IPS-20b (cell line): ENCODE results near the gene XPO6.

Experiments
- H3K27ac ChIP-seq: one replicate; pipeline ENCODE4 v1.5.1; 2013; ENCODE audit warnings: low read length
- H3K27me3 ChIP-seq: 2 replicates; pipeline ENCODE4 v1.6.1; 2013; ENCODE audit warnings: mild to moderate bottlenecking, low read length, inconsistent platforms; ENCODE audit not compliant: insufficient read depth
- H3K36me3 ChIP-seq: 2 replicates; pipeline ENCODE4 v1.6.1; 2013; ENCODE audit warnings: low read depth, mild to moderate bottlenecking, inconsistent platforms, low read length, moderate library complexity; ENCODE audit not compliant: insufficient read depth
- H3K4me1 ChIP-seq: 2 replicates; pipeline ENCODE4 v1.6.1; 2013; ENCODE audit warnings: mild to moderate bottlenecking, control low read depth, inconsistent platforms, low read length, moderate library complexity; ENCODE audit not compliant: insufficient read depth
- H3K4me3 ChIP-seq: 2 replicates; pipeline ENCODE4 v1.5.1; 2013; ENCODE audit warnings: mild to moderate bottlenecking, low read length, inconsistent platforms
- H3K9ac ChIP-seq: 2 replicates; pipeline ENCODE4 v1.6.1; 2013; ENCODE audit warnings: low read depth, mild to moderate bottlenecking, inconsistent platforms, low read length, moderate library complexity
- H3K9me3 ChIP-seq: 2 replicates; pipeline ENCODE4 v1.6.1; 2013; ENCODE audit warnings: mild to moderate bottlenecking, low read depth, low read length, inconsistent platforms; ENCODE audit not compliant: insufficient read depth

Gene XPO6

GRCh38 chr16:28165598-28165997 lies 46.2 kb downstream of the XPO6 start:
- peaks cover 75% of the 10 kb centered on the region for H3K36me3 ChIP-seq
- no peak overlapping the region for H3K9ac ChIP-seq
- H3K9me3 ChIP-seq: no peaks in the 10 kb centered on the region
- no peaks in the 10 kb centered on the region for H3K4me1 ChIP-seq
- H3K4me3 ChIP-seq: no peak overlapping the region
- no peaks in the 10 kb centered on the region for H3K27me3 ChIP-seq
- H3K27ac ChIP-seq: no peak overlapping the region

- Histone ChIP-seq H3K27ac (no peak overlapping the region), H3K4me1 (0 out of 2 replicates have a peak, but pooled peaks cover 3% of the 10 kb centered on the region), H3K4me3 (no peak overlapping the region), H3K27me3 (no peaks in the 10 kb centered on the region), H3K9me3 (no peaks in the 10 kb centered on the region), H3K36me3 (peaks cover 60% of the 10 kb centered on the region), H3K9ac (no peak overlapping the region)
These were observed 47.6 kb downstream of the XPO6 start for GRCh38 chr16:28164140-28164539.

- H3K27ac ChIP-seq: no peak overlapping the region
These were observed 48.1 kb downstream of the XPO6 start for GRCh38 chr16:28163699-28164098.

GRCh38 chr16:28162326-28162877 lies 49.4 kb downstream of the XPO6 start:
- no peaks in the 10 kb centered on the region for H3K27me3 ChIP-seq
- H3K27ac ChIP-seq: no peak overlapping the region
- no peak overlapping the region for H3K9ac ChIP-seq
- no peaks in the 10 kb centered on the region for H3K9me3 ChIP-seq
- no peak overlapping the region for H3K4me3 ChIP-seq
- H3K36me3 ChIP-seq: peaks cover 48% of the 10 kb centered on the region
- 0 out of 2 replicates have a peak, but pooled peaks cover 3% of the 10 kb centered on the region for H3K4me1 ChIP-seq

More at GRCh38 chr16:28163699-28164098, 48.1 kb downstream of the XPO6 start:
- no peaks in the 10 kb centered on the region for H3K9me3 ChIP-seq
- H3K27me3 ChIP-seq: no peaks in the 10 kb centered on the region
- no peak overlapping the region for H3K4me3 ChIP-seq
- H3K4me1 ChIP-seq: 0 out of 2 replicates have a peak, but pooled peaks cover 3% of the 10 kb centered on the region
- H3K9ac ChIP-seq: no peak overlapping the region
- H3K36me3 ChIP-seq: peaks cover 56% of the 10 kb centered on the region

GRCh38 chr16:28161626-28162025 lies 50.1 kb downstream of the XPO6 start:
- no peak overlapping the region for H3K27ac ChIP-seq
- H3K9ac ChIP-seq: no peak overlapping the region
- no peaks in the 10 kb centered on the region for H3K27me3 ChIP-seq
- peaks cover 40% of the 10 kb centered on the region for H3K36me3 ChIP-seq
- H3K9me3 ChIP-seq: no peaks in the 10 kb centered on the region
- H3K4me3 ChIP-seq: no peak overlapping the region
- H3K4me1 ChIP-seq: 0 out of 2 replicates have a peak, but pooled peaks cover 3% of the 10 kb centered on the region

- H3K9me3 ChIP-seq: no peaks in the 10 kb centered on the region
- no peaks in the 10 kb centered on the region for H3K27me3 ChIP-seq
These were observed 53.6 kb downstream of the XPO6 start for GRCh38 chr16:28158136-28158535.

GRCh38 chr16:28156056-28156680 lies 55.6 kb downstream of the XPO6 start:
- Histone ChIP-seq H3K9ac (no peak overlapping the region), H3K27ac (no peak overlapping the region), H3K4me3 (no peak overlapping the region), H3K36me3 (peaks cover 54% of the 10 kb centered on the region), H3K27me3 (no peaks in the 10 kb centered on the region), H3K9me3 (no peaks in the 10 kb centered on the region), H3K4me1 (0 out of 2 replicates have a peak, but pooled peaks cover 3% of the 10 kb centered on the region)

More at GRCh38 chr16:28158136-28158535, 53.6 kb downstream of the XPO6 start:
- Histone ChIP-seq H3K4me3 (no peak overlapping the region), H3K9ac (no peak overlapping the region), H3K4me1 (0 out of 2 replicates have a peak, but pooled peaks cover 3% of the 10 kb centered on the region), H3K36me3 (peaks cover 41% of the 10 kb centered on the region), H3K27ac (no peak overlapping the region)

GRCh38 chr16:28155293-28155692 lies 56.5 kb downstream of the XPO6 start:
- Histone ChIP-seq H3K9me3 (no peaks in the 10 kb centered on the region), H3K27ac (no peak overlapping the region), H3K9ac (no peak overlapping the region), H3K4me3 (no peak overlapping the region), H3K27me3 (no peaks in the 10 kb centered on the region), H3K36me3 (peaks cover 62% of the 10 kb centered on the region), H3K4me1 (0 out of 2 replicates have a peak, but pooled peaks cover 3% of the 10 kb centered on the region)

GRCh38 chr16:28151180-28151579 lies 60.6 kb downstream of the XPO6 start:
- Histone ChIP-seq H3K4me1 (no peaks in the 10 kb centered on the region; the same call in 1 of the 2 replicates), H3K27ac (no peak overlapping the region), H3K27me3 (no peaks in the 10 kb centered on the region), H3K36me3 (peaks cover 98% of the 10 kb centered on the region), H3K4me3 (no peak overlapping the region), H3K9ac (no peak overlapping the region), H3K9me3 (no peaks in the 10 kb centered on the region)

GRCh38 chr16:28149011-28149888 lies 62.5 kb downstream of the XPO6 start:
- Histone ChIP-seq H3K4me3 (no peak overlapping the region), H3K4me1 (no peaks in the 10 kb centered on the region; the same call in 1 of the 2 replicates), H3K9me3 (no peaks in the 10 kb centered on the region), H3K36me3 (peaks cover 96% of the 10 kb centered on the region), H3K9ac (no peak overlapping the region), H3K27ac (no peak overlapping the region), H3K27me3 (no peaks in the 10 kb centered on the region)

- Histone ChIP-seq H3K9ac (no peak overlapping the region), H3K36me3 (peaks cover 88% of the 10 kb centered on the region), H3K4me1 (peaks cover 6% of the 10 kb centered on the region; the same call in 1 of the 2 replicates), H3K4me3 (no peak overlapping the region), H3K9me3 (no peaks in the 10 kb centered on the region), H3K27me3 (no peaks in the 10 kb centered on the region), H3K27ac (no peak overlapping the region)
These were observed 65.2 kb downstream of the XPO6 start for GRCh38 chr16:28146536-28146935.
